K562 (cell line): Measurements from ENCODE around the gene CYFIP2. TPM values are rescaled to one million over a fixed set of nuclear protein-coding genes. Genes with fewer than 3 reads are reported as not detected.

Experiments used
- ELF4 ChIP-seq: fragments of 450-650 bp; formaldehyde crosslinking; IDR thresholded peaks from 2 replicates; pipeline ENCODE4 v1.4.0; 2022; ENCODE audit warnings: missing genetic modification characterization
- ETS2 ChIP-seq: IDR thresholded peaks from 2 replicates; pipeline ENCODE4 v1.6.1; 2016; ENCODE audit warnings: borderline replicate concordance, missing genetic modification characterization, mild to moderate bottlenecking, moderate library complexity, missing compliant biosample characterization; ENCODE audit not compliant: poor library complexity, severe bottlenecking
- FUS ChIP-seq: fragments of 200-400 bp; formaldehyde crosslinking; optimal IDR thresholded peaks from 2 replicates; pipeline ENCODE3; 2017; ENCODE audit warnings: low read depth, low read length
- POLR2B ChIP-seq: fragments of 450-650 bp; IDR thresholded peaks from 2 replicates; pipeline ENCODE4 v1.6.1; 2018; ENCODE audit warnings: low read depth; ENCODE audit not compliant: partially characterized antibody
- SIX5 ChIP-seq, 2 experiments: IDR thresholded peaks; 2 replicates each; pipeline ENCODE4 v1.6.1; 2011; ENCODE audit warnings: low read length in 2 of 2, borderline replicate concordance in 1 of 2, low read depth in 1 of 2, mild to moderate bottlenecking in 1 of 2, moderate library complexity in 1 of 2; ENCODE audit not compliant: insufficient read depth in 1 of 2
- SMARCA4 ChIP-seq: fragments of 450-650 bp; IDR thresholded peaks from 2 replicates; pipeline ENCODE4 v1.6.1; 2016
- SOX6 ChIP-seq: fragments of 450-650 bp; IDR thresholded peaks from 2 replicates; pipeline ENCODE4 v1.6.1; 2014; ENCODE audit warnings: mild to moderate bottlenecking
- ZBTB17 ChIP-seq: fragments of 450-650 bp; formaldehyde crosslinking; IDR thresholded peaks from 2 replicates; pipeline ENCODE4 v1.4.0; 2020; ENCODE audit warnings: mild to moderate bottlenecking
- ZNF316 ChIP-seq: fragments of 450-650 bp; IDR thresholded peaks from 2 replicates; pipeline ENCODE4 v1.6.1; 2016
- ZNF589 ChIP-seq: fragments of 200-800 bp; sonication (Bioruptor generic); IDR thresholded peaks from 2 replicates; pipeline ENCODE4 v1.6.1; 2016; ENCODE audit warnings: low read depth, missing genetic modification characterization, missing compliant biosample characterization
- ZNF655 ChIP-seq: fragments of 250-450 bp; sonication (Bioruptor Pico); IDR thresholded peaks from 2 replicates; pipeline ENCODE4 v1.5.0; 2021
- ZNF766 ChIP-seq: fragments of 200-800 bp; sonication (Bioruptor generic); conservative IDR thresholded peaks from 2 replicates; pipeline ENCODE4 v1.6.1; 2016; ENCODE audit warnings: missing genetic modification characterization, missing compliant biosample characterization
- polyA plus RNA-seq, 8 experiments: library from polyadenylated mRNA; depleted of rRNA in 4 of 8; stranded (reverse) in 5 of 8; unstranded in 3 of 8; fragments of >200 nt; fragmentation: Nextera tagmentation in 2 of 8; fragmentation: Illumina TruSeq in 1 of 8; extraction: Ambion mirVana in 2 of 8; extraction: Trizol in 1 of 8; gene quantifications; 2 replicates each; pipeline versions ENCODE4 v1.2.1 to v1.2.3, GENCODE V29; 2011 to 2014; ENCODE audit warnings: inconsistent platforms in 1 of 8, missing spikeins in 1 of 8
- total RNA-seq, 7 experiments: library from RNA; depleted of rRNA in 6 of 7; stranded (reverse); fragments of >200 nt in 6 of 7; fragmentation: Illumina TruSeq in 2 of 7; extraction: Trizol in 2 of 7; gene quantifications; 2 replicates each; pipeline versions ENCODE4 v1.2.1 to v1.2.3, GENCODE V29; 2011 to 2021; ENCODE audit warnings: low replicate concordance in 1 of 7
- TF ChIP-seq, protein P1 (sequence below): sonication (generic); formaldehyde crosslinking; IDR thresholded peaks from 2 replicates; pipeline ENCODE4 v1.8.0; 2022; ENCODE audit warnings: mild to moderate bottlenecking, missing genetic modification reagents

CYFIP2 gene
- total and polyA plus RNA-seq, 9 of the 15 experiments (the other 6 are each of a cell fraction or from before 2014, with no cell fraction given), result 0.76 to 2.9 (median 1.4) TPM; not detected in 1

- TF ChIP-seq POLR2B (peak; percentile 42), SIX5 (IDR thresholded peaks at IDR 0.05; ENCODE audit: borderline replicate concordance in 1 of 2, insufficient read depth in 1 of 2, low read depth in 1 of 2, low read length in 2 of 2) (no peak), SMARCA4 (no peak), ELF4 (no peak), ZNF589 (CRISPR knock-in tag) (peak; percentile 39; the same call in 1 of the 2 replicates), FUS (no peak), SOX6 (0 out of 2 replicates have a peak, but pooled peaks have one; percentile 26), ZNF766 (CRISPR knock-in tag) (0 out of 2 replicates have a peak, but pooled peaks have one; percentile 45), ETS2 (no peak), ZNF655 (CRISPR knock-in tag) (no peak), ZNF316 (no peak), ZBTB17 (CRISPR knock-in tag) (peak; percentile 71; the same call in 1 of the 2 replicates)
- TF ChIP-seq, protein P1, sequence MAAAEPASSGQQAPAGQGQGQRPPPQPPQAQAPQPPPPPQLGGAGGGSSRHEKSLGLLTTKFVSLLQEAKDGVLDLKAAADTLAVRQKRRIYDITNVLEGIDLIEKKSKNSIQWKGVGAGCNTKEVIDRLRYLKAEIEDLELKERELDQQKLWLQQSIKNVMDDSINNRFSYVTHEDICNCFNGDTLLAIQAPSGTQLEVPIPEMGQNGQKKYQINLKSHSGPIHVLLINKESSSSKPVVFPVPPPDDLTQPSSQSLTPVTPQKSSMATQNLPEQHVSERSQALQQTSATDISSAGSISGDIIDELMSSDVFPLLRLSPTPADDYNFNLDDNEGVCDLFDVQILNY (CRISPR knock-in tag), result no peak
Measured at GRCh38 chr5:157273131-157273556, 7.2 kb downstream of the CYFIP2 start (continued).
